Measurements from ENCODE around the gene ART4.

ART4 gene

GRCh38 chr12:14814014-14814413, 29.3 kb downstream of the ART4 start, which contains the start of gene SMCO3:
SMCO3 (minus strand) TSS chr12:14814182; CDS start chr12:14806680, 7,502 bp downstream.
- TF ChIP-seq CTCF (IDR thresholded peaks at IDR 0.05; ENCODE audit: unreplicated experiment in 3 of 3) = no peak
- peak within 1 kb of the TSS in 2 of 3 experiments; percentile 13 to 45 for H3K27ac Mint-ChIP-seq

GRCh38 chr12:14811486-14811885, 31.8 kb downstream of the ART4 start:
- no peak overlapping the region for H3K4me3 Mint-ChIP-seq
- H3K9me3 Mint-ChIP-seq = no peaks in the 10 kb centered on the region
- peaks cover 4% of the 10 kb centered on the region for H3K27me3 Mint-ChIP-seq (ENCODE audit: low read depth)
- H3K4me1 Mint-ChIP-seq = no peaks in the 10 kb centered on the region
- no peak for TF ChIP-seq CTCF (IDR thresholded peaks at IDR 0.05; ENCODE audit: unreplicated experiment in 3 of 3)
- H3K36me3 Mint-ChIP-seq (ENCODE audit: low read depth) = no peaks in the 10 kb centered on the region
- no peak overlapping the region for H3K27ac Mint-ChIP-seq

More at GRCh38 chr12:14814014-14814413, 29.3 kb downstream of the ART4 start, which contains the start of gene SMCO3:
- Mint-ChIP-seq H3K27me3 (ENCODE audit: low read depth) (peaks cover 4% of the 10 kb centered on the region), H3K4me1 (no peaks in the 10 kb centered on the region), H3K9me3 (no peaks in the 10 kb centered on the region), H3K4me3 (peak within 1 kb of the TSS; percentile 70 to 79 (median 78)), H3K36me3 (ENCODE audit: low read depth) (no peaks in the 10 kb centered on the region)

GRCh38 chr12:14810953-14811483, 32.3 kb downstream of the ART4 start:
- Mint-ChIP-seq H3K36me3 (ENCODE audit: low read depth) (no peaks in the 10 kb centered on the region), H3K4me3 (no peak overlapping the region), H3K27me3 (ENCODE audit: low read depth) (peaks cover 4% of the 10 kb centered on the region), H3K4me1 (no peaks in the 10 kb centered on the region), H3K27ac (no peak overlapping the region), H3K9me3 (no peaks in the 10 kb centered on the region)
- peak in 1 of 3 experiments; percentile 14 for TF ChIP-seq CTCF (IDR thresholded peaks at IDR 0.05; ENCODE audit: unreplicated experiment in 3 of 3)

GRCh38 chr12:14810167-14810952, 33.0 kb downstream of the ART4 start:
- H3K9me3 Mint-ChIP-seq = no peaks in the 10 kb centered on the region
- no peak overlapping the region for H3K27ac Mint-ChIP-seq
- no peak for TF ChIP-seq CTCF (IDR thresholded peaks at IDR 0.05; ENCODE audit: unreplicated experiment in 3 of 3)
- H3K36me3 Mint-ChIP-seq (ENCODE audit: low read depth) = no peaks in the 10 kb centered on the region
- H3K27me3 Mint-ChIP-seq (ENCODE audit: low read depth) = peaks cover 4% of the 10 kb centered on the region
- H3K4me1 Mint-ChIP-seq = no peaks in the 10 kb centered on the region
- no peak overlapping the region for H3K4me3 Mint-ChIP-seq

GRCh38 chr12:14803830-14804160, 39.5 kb downstream of the ART4 start:
- H3K27me3 Mint-ChIP-seq (ENCODE audit: low read depth) = no peaks in the 10 kb centered on the region
- no peak overlapping the region for H3K4me3 Mint-ChIP-seq
- peaks cover 8% of the 10 kb centered on the region for H3K36me3 Mint-ChIP-seq (ENCODE audit: low read depth)
- no peak overlapping the region for H3K27ac Mint-ChIP-seq
- peaks cover 12% of the 10 kb centered on the region for H3K4me1 Mint-ChIP-seq
- no peaks in the 10 kb centered on the region for H3K9me3 Mint-ChIP-seq
- TF ChIP-seq CTCF (IDR thresholded peaks at IDR 0.05; ENCODE audit: unreplicated experiment in 3 of 3) = no peak

All from nephron (organoid).